ENCODE data around the gene USH2A.

Gene USH2A

GRCh38 chr1:215824245-215824644 is 599.0 kb downstream of the USH2A start:
- no peaks in the 10 kb centered on the region for H3K36me3 ChIP-seq (replicated peaks in 1 of 2; ENCODE audit: control insufficient read depth in 2 of 2, insufficient read depth in 2 of 2, low read length in 2 of 2)
- H3K23ac ChIP-seq (ENCODE audit: low read depth, low read length, poor library complexity), result no peak overlapping the region
- H2BK5ac ChIP-seq (ENCODE audit: low read length), result no peak overlapping the region
- no peak overlapping the region for H3K4me2 ChIP-seq (ENCODE audit: insufficient read depth, low read length, poor library complexity, severe bottlenecking)
- H3K4me3 ChIP-seq (ENCODE audit: low read length in 2 of 2), result no peak overlapping the region
- no peak overlapping the region for H2BK12ac ChIP-seq (ENCODE audit: low read length)
- H2BK15ac ChIP-seq (ENCODE audit: low read length), result no peak overlapping the region
- no peak overlapping the region for H4K8ac ChIP-seq (ENCODE audit: low read depth, low read length)
- no peak overlapping the region for H3K14ac ChIP-seq (ENCODE audit: low read length)
- H4K91ac ChIP-seq (ENCODE audit: low read depth, low read length, poor library complexity), result no peak overlapping the region
- no peak overlapping the region for H2AK5ac ChIP-seq (ENCODE audit: low read depth, low read length)
- no peak overlapping the region for H2BK120ac ChIP-seq (ENCODE audit: low read depth, low read length)
- H2AFZ ChIP-seq (ENCODE audit: low read length), result no peak overlapping the region
- H3K4ac ChIP-seq (ENCODE audit: low read length), result no peak overlapping the region
- DNase-seq (ENCODE audit: low spot score), result no peak
- no peaks in the 10 kb centered on the region for H3K79me1 ChIP-seq (ENCODE audit: low read depth, low read length)
- H3K4me1 ChIP-seq (ENCODE audit: control insufficient read depth in 2 of 2, insufficient read depth in 1 of 2, low read depth in 1 of 2, low read length in 2 of 2), result no peaks in the 10 kb centered on the region
- no peak overlapping the region for H3K27ac ChIP-seq (replicated peaks; ENCODE audit: low read length)
- no peak overlapping the region for H3K9ac ChIP-seq (ENCODE audit: low read depth, low read length, poor library complexity)
- H3K9me3 ChIP-seq (replicated peaks in 1 of 2; ENCODE audit: control insufficient read depth in 2 of 2, insufficient read depth in 1 of 2, low read depth in 1 of 2, low read length in 2 of 2), result no peaks in the 10 kb centered on the region
- no peaks in the 10 kb centered on the region for H3K27me3 ChIP-seq (ENCODE audit: control insufficient read depth in 3 of 3, insufficient read depth in 3 of 3, low read depth in 1 of 3, low read length in 3 of 3)
- no peak overlapping the region for H3K18ac ChIP-seq (ENCODE audit: low read length)

GRCh38 chr1:215819114-215819513 is 604.1 kb downstream of the USH2A start:
- Histone ChIP-seq H3K79me1 (ENCODE audit: low read depth, low read length) (no peaks in the 10 kb centered on the region), H2BK12ac (ENCODE audit: low read length) (no peak overlapping the region), H2AFZ (ENCODE audit: low read length) (no peak overlapping the region), H2AK5ac (ENCODE audit: low read depth, low read length) (no peak overlapping the region), H3K4ac (ENCODE audit: low read length) (no peak overlapping the region), H3K4me2 (ENCODE audit: insufficient read depth, low read length, poor library complexity, severe bottlenecking) (no peak overlapping the region), H3K18ac (ENCODE audit: low read length) (no peak overlapping the region), H2BK120ac (ENCODE audit: low read depth, low read length) (no peak overlapping the region), H3K27ac (replicated peaks; ENCODE audit: low read length) (no peak overlapping the region), H3K23ac (ENCODE audit: low read depth, low read length, poor library complexity) (no peak overlapping the region), H4K91ac (ENCODE audit: low read depth, low read length, poor library complexity) (no peak overlapping the region), H3K36me3 (replicated peaks in 1 of 2; ENCODE audit: control insufficient read depth in 2 of 2, insufficient read depth in 2 of 2, low read length in 2 of 2) (no peaks in the 10 kb centered on the region), H3K4me3 (ENCODE audit: low read length in 2 of 2) (no peak overlapping the region), H3K9ac (ENCODE audit: low read depth, low read length, poor library complexity) (no peak overlapping the region), H3K9me3 (replicated peaks in 1 of 2; ENCODE audit: control insufficient read depth in 2 of 2, insufficient read depth in 1 of 2, low read depth in 1 of 2, low read length in 2 of 2) (no peaks in the 10 kb centered on the region), H3K27me3 (ENCODE audit: control insufficient read depth in 3 of 3, insufficient read depth in 3 of 3, low read depth in 1 of 3, low read length in 3 of 3) (no peaks in the 10 kb centered on the region), H2BK5ac (ENCODE audit: low read length) (no peak overlapping the region), H2BK15ac (ENCODE audit: low read length) (no peak overlapping the region), H3K14ac (ENCODE audit: low read length) (no peak overlapping the region), H3K4me1 (ENCODE audit: control insufficient read depth in 2 of 2, insufficient read depth in 1 of 2, low read depth in 1 of 2, low read length in 2 of 2) (no peaks in the 10 kb centered on the region), H4K8ac (ENCODE audit: low read depth, low read length) (no peak overlapping the region)
- WGBS, 2 donors (ENCODE audit: extremely low coverage in 2 of 2, insufficient read length in 2 of 2, insufficient replicate concordance in 1 of 2), result no CpG with 5 or more reads among the region's 2 CpGs
- no peak for DNase-seq (ENCODE audit: low spot score)

GRCh38 chr1:215807911-215808436 is 615.3 kb downstream of the USH2A start:
- Histone ChIP-seq H3K27me3 (ENCODE audit: control insufficient read depth in 3 of 3, insufficient read depth in 3 of 3, low read depth in 1 of 3, low read length in 3 of 3) (no peaks in the 10 kb centered on the region), H2BK15ac (ENCODE audit: low read length) (no peak overlapping the region), H3K4me2 (ENCODE audit: insufficient read depth, low read length, poor library complexity, severe bottlenecking) (no peak overlapping the region), H3K9ac (ENCODE audit: low read depth, low read length, poor library complexity) (no peak overlapping the region), H3K36me3 (replicated peaks in 1 of 2; ENCODE audit: control insufficient read depth in 2 of 2, insufficient read depth in 2 of 2, low read length in 2 of 2) (no peaks in the 10 kb centered on the region), H3K9me3 (replicated peaks in 1 of 2; ENCODE audit: control insufficient read depth in 2 of 2, insufficient read depth in 1 of 2, low read depth in 1 of 2, low read length in 2 of 2) (peaks cover 1 to 2% of the 10 kb centered on the region in 2 donors), H3K14ac (ENCODE audit: low read length) (no peak overlapping the region), H2BK12ac (ENCODE audit: low read length) (no peak overlapping the region), H3K4me1 (ENCODE audit: control insufficient read depth in 2 of 2, insufficient read depth in 1 of 2, low read depth in 1 of 2, low read length in 2 of 2) (no peaks in the 10 kb centered on the region), H2AK5ac (ENCODE audit: low read depth, low read length) (no peak overlapping the region), H3K27ac (replicated peaks; ENCODE audit: low read length) (no peak overlapping the region), H2AFZ (ENCODE audit: low read length) (no peak overlapping the region), H3K23ac (ENCODE audit: low read depth, low read length, poor library complexity) (no peak overlapping the region), H4K8ac (ENCODE audit: low read depth, low read length) (no peak overlapping the region), H2BK120ac (ENCODE audit: low read depth, low read length) (no peak overlapping the region), H2BK5ac (ENCODE audit: low read length) (no peak overlapping the region), H3K79me1 (ENCODE audit: low read depth, low read length) (no peaks in the 10 kb centered on the region), H3K4ac (ENCODE audit: low read length) (no peak overlapping the region), H3K18ac (ENCODE audit: low read length) (no peak overlapping the region), H4K91ac (ENCODE audit: low read depth, low read length, poor library complexity) (no peak overlapping the region), H3K4me3 (ENCODE audit: low read length in 2 of 2) (no peak overlapping the region)
- no CpG with 5 or more reads among the region's 1 CpG for WGBS, 2 donors (ENCODE audit: extremely low coverage in 2 of 2, insufficient read length in 2 of 2, insufficient replicate concordance in 1 of 2)
- DNase-seq (ENCODE audit: low spot score), result no peak

- no peak overlapping the region for H3K4ac ChIP-seq (ENCODE audit: low read length)
- H2BK12ac ChIP-seq (ENCODE audit: low read length), result no peak overlapping the region
- no peak overlapping the region for H2AFZ ChIP-seq (ENCODE audit: low read length)
- no peaks in the 10 kb centered on the region for H3K27me3 ChIP-seq (ENCODE audit: control insufficient read depth in 3 of 3, insufficient read depth in 3 of 3, low read depth in 1 of 3, low read length in 3 of 3)
- no peaks in the 10 kb centered on the region for H3K79me1 ChIP-seq (ENCODE audit: low read depth, low read length)
- no peaks in the 10 kb centered on the region for H3K4me1 ChIP-seq (ENCODE audit: control insufficient read depth in 2 of 2, insufficient read depth in 1 of 2, low read depth in 1 of 2, low read length in 2 of 2)
- H3K27ac ChIP-seq (replicated peaks; ENCODE audit: low read length), result no peak overlapping the region
- no peak overlapping the region for H4K8ac ChIP-seq (ENCODE audit: low read depth, low read length)
- H2BK120ac ChIP-seq (ENCODE audit: low read depth, low read length), result no peak overlapping the region
- H3K23ac ChIP-seq (ENCODE audit: low read depth, low read length, poor library complexity), result no peak overlapping the region
- H3K18ac ChIP-seq (ENCODE audit: low read length), result no peak overlapping the region
- H3K9me3 ChIP-seq (replicated peaks in 1 of 2; ENCODE audit: control insufficient read depth in 2 of 2, insufficient read depth in 1 of 2, low read depth in 1 of 2, low read length in 2 of 2), result peaks cover under 1 to 2% of the 10 kb centered on the region in 2 donors
- H3K14ac ChIP-seq (ENCODE audit: low read length), result no peak overlapping the region
- H3K9ac ChIP-seq (ENCODE audit: low read depth, low read length, poor library complexity), result no peak overlapping the region
- no peak overlapping the region for H2BK5ac ChIP-seq (ENCODE audit: low read length)
- no peak overlapping the region for H2AK5ac ChIP-seq (ENCODE audit: low read depth, low read length)
- no peak overlapping the region for H2BK15ac ChIP-seq (ENCODE audit: low read length)
- H4K91ac ChIP-seq (ENCODE audit: low read depth, low read length, poor library complexity), result no peak overlapping the region
- H3K4me2 ChIP-seq (ENCODE audit: insufficient read depth, low read length, poor library complexity, severe bottlenecking), result no peak overlapping the region
- DNase-seq (ENCODE audit: low spot score), result no peak
- H3K4me3 ChIP-seq (ENCODE audit: low read length in 2 of 2), result no peak overlapping the region
- no peaks in the 10 kb centered on the region for H3K36me3 ChIP-seq (replicated peaks in 1 of 2; ENCODE audit: control insufficient read depth in 2 of 2, insufficient read depth in 2 of 2, low read length in 2 of 2)
- WGBS, 2 donors (ENCODE audit: extremely low coverage in 2 of 2, insufficient read length in 2 of 2, insufficient replicate concordance in 1 of 2), result no CpG with 5 or more reads among the region's 4 CpGs
Measured at GRCh38 chr1:215807218-215807617, 616.0 kb downstream of the USH2A start.

All from neuronal stem cell (in vitro differentiated cells).